IMR-90 (cell line): Measurements from ENCODE around the gene MLEC. TPM values are rescaled to one million over a fixed set of nuclear protein-coding genes. Genes with fewer than 3 reads are reported as not detected.
A peak's percentile ranks its signal among the peaks of the same experiment; 100 is the strongest.

Source experiments
- ATAC-seq: fragments of 200-7000 bp; cut with Tn5 transposase; 2 replicates; pipeline ENCODE4 v1.9.1; 2020; ENCODE audit warnings: low read depth, mild to moderate bottlenecking, moderate library complexity
- BruUV-seq: library from RNA; stranded (reverse); fragments of 400-500 nt; replicated peaks from 2 replicates; lab custom pipeline; 2021; lab: Mats Ljungman, UMichigan
- CTCF ChIA-PET: fragments of 300-600 bp; formaldehyde crosslinking; extraction: SDS; loops from one replicate; lab custom pipeline; 2021; ENCODE audit warnings: antibody characterized with exemption; lab: Yijun Ruan, JAX
- POLR2A ChIA-PET: fragments of 300-600 bp; sonication (Branson Sonifier 250); formaldehyde crosslinking; loops from one replicate; lab custom pipeline; 2022; ENCODE audit warnings: antibody characterized with exemption; ENCODE audit not compliant: unreplicated experiment; lab: Charles Lee
- DNase-seq: peaks from one replicate; pipeline ENCODE4 v3.0.0; 2013
- H2AFZ ChIP-seq: replicated peaks from 2 replicates; pipeline ENCODE3; 2013; ENCODE audit warnings: low read length, mild to moderate bottlenecking; ENCODE audit not compliant: poor library complexity
- H2AK5ac ChIP-seq: 2 replicates; pipeline ENCODE4 v1.6.1; 2013; ENCODE audit warnings: low read depth, low read length, inconsistent platforms
- H2AK9ac ChIP-seq: replicated peaks from 2 replicates; pipeline ENCODE3; 2013; ENCODE audit warnings: mild to moderate bottlenecking, low read depth, low read length, moderate library complexity; ENCODE audit not compliant: poor library complexity
- H2BK120ac ChIP-seq: 2 replicates; pipeline ENCODE4 v1.6.1; 2013; ENCODE audit warnings: low read depth, low read length, inconsistent platforms
- H2BK15ac ChIP-seq: 3 replicates; pipeline ENCODE4 v1.6.1; 2013; ENCODE audit warnings: low read depth, low read length, inconsistent platforms
- H2BK20ac ChIP-seq: 2 replicates; pipeline ENCODE4 v1.6.1; 2013; ENCODE audit warnings: low read depth, mild to moderate bottlenecking, inconsistent platforms, low read length, moderate library complexity
- H2BK5ac ChIP-seq: 2 replicates; pipeline ENCODE4 v1.6.1; 2013; ENCODE audit warnings: mild to moderate bottlenecking, low read depth, low read length, inconsistent platforms; ENCODE audit not compliant: poor library complexity, severe bottlenecking
- H3K14ac ChIP-seq: replicated peaks from 2 replicates; pipeline ENCODE4 v1.6.1; 2013; ENCODE audit warnings: low read depth, low read length, inconsistent platforms
- H3K18ac ChIP-seq: 2 replicates; pipeline ENCODE4 v1.6.1; 2013; ENCODE audit warnings: low read depth, low read length, control low read depth
- H3K23ac ChIP-seq: 2 replicates; pipeline ENCODE4 v1.6.1; 2013; ENCODE audit warnings: low read depth, low read length, inconsistent platforms
- H3K27ac ChIP-seq: 2 replicates; pipeline ENCODE4 v1.5.1; 2013; ENCODE audit warnings: mild to moderate bottlenecking, control low read depth, low read length; ENCODE audit not compliant: insufficient read depth
- H3K27me3 ChIP-seq: 2 replicates; pipeline ENCODE4 v1.6.1; 2013; ENCODE audit warnings: low read length; ENCODE audit not compliant: control insufficient read depth, insufficient read depth
- H3K36me3 ChIP-seq: 2 replicates; pipeline ENCODE4 v1.6.1; 2013; ENCODE audit warnings: low read length, mixed read lengths; ENCODE audit not compliant: control insufficient read depth, insufficient read depth
- H3K4ac ChIP-seq: 2 replicates; pipeline ENCODE4 v1.6.1; 2013; ENCODE audit warnings: low read depth, low read length, inconsistent platforms
- H3K4me1 ChIP-seq: 2 replicates; pipeline ENCODE4 v1.6.1; 2013; ENCODE audit warnings: low read length, mixed read lengths; ENCODE audit not compliant: control insufficient read depth, insufficient read depth
- H3K4me2 ChIP-seq: 2 replicates; pipeline ENCODE4 v1.6.1; 2013; ENCODE audit warnings: low read depth, mild to moderate bottlenecking, control low read depth, low read length, moderate library complexity
- H3K4me3 ChIP-seq: 2 replicates; pipeline ENCODE4 v1.5.1; 2013; ENCODE audit warnings: low read depth, mild to moderate bottlenecking, control low read depth, low read length, moderate library complexity; ENCODE audit not compliant: insufficient read depth
- H3K56ac ChIP-seq: 2 replicates; pipeline ENCODE4 v1.6.1; 2013; ENCODE audit warnings: low read length, inconsistent platforms; ENCODE audit not compliant: insufficient read depth; ENCODE audit errors: extremely low read depth
- H3K79me1 ChIP-seq, 2 experiments: 2 replicates each; pipeline ENCODE4 v1.6.1; 2013; ENCODE audit warnings: low read length in 2 of 2, inconsistent platforms in 1 of 2, low read depth in 1 of 2
- H3K9ac ChIP-seq: 2 replicates; pipeline ENCODE4 v1.6.1; 2013; ENCODE audit warnings: low read depth, low read length, control low read depth
- H3K9me1 ChIP-seq: 2 replicates; pipeline ENCODE4 v1.6.1; 2013; ENCODE audit warnings: low read length, inconsistent platforms; ENCODE audit not compliant: insufficient read depth
- H3K9me3 ChIP-seq: 2 replicates; pipeline ENCODE4 v1.6.1; 2013; ENCODE audit warnings: low read length; ENCODE audit not compliant: control insufficient read depth, insufficient read depth
- H4K20me1 ChIP-seq: 2 replicates; pipeline ENCODE4 v1.6.1; 2013; ENCODE audit warnings: low read length, inconsistent platforms; ENCODE audit not compliant: insufficient read depth
- H4K5ac ChIP-seq: 2 replicates; pipeline ENCODE4 v1.6.1; 2013; ENCODE audit warnings: mild to moderate bottlenecking, low read depth, low read length, control low read depth
- H4K8ac ChIP-seq, 2 experiments: 2 replicates each; pipeline ENCODE4 v1.6.1; 2013; ENCODE audit warnings: low read depth in 2 of 2, low read length in 2 of 2, control low read depth in 1 of 2, inconsistent platforms in 1 of 2
- H4K91ac ChIP-seq: 2 replicates; pipeline ENCODE4 v1.6.1; 2013; ENCODE audit warnings: low read depth, low read length, inconsistent platforms; ENCODE audit not compliant: insufficient read depth
- BHLHE40 ChIP-seq: fragments of 150-350 bp; IDR thresholded peaks from 2 replicates; pipeline ENCODE4 v1.6.1; 2016; ENCODE audit warnings: mild to moderate bottlenecking, low read depth, low read length
- CEBPB ChIP-seq: IDR thresholded peaks from 2 replicates; pipeline ENCODE4 v1.6.1; 2012; ENCODE audit warnings: low read depth, low read length, improper control_type of control experiment
- CHD1 ChIP-seq: IDR thresholded peaks from 2 replicates; pipeline ENCODE4 v1.6.1; 2012; ENCODE audit warnings: low read depth, low read length, improper control_type of control experiment
- CTCF ChIP-seq: conservative IDR thresholded peaks from 2 replicates; pipeline ENCODE4 v1.5.1; 2012; ENCODE audit warnings: mild to moderate bottlenecking, low read depth, low read length, improper control_type of control experiment
- ELK1 ChIP-seq: fragments of 150-350 bp; IDR thresholded peaks from 2 replicates; pipeline ENCODE4 v1.6.1; 2016; ENCODE audit warnings: low read depth, mild to moderate bottlenecking, low read length, moderate library complexity, borderline replicate concordance
- FOS ChIP-seq: fragments of 150-350 bp; IDR thresholded peaks from 2 replicates; pipeline ENCODE4 v1.6.1; 2016; ENCODE audit warnings: low read depth, low read length
- MAFK ChIP-seq: IDR thresholded peaks from 2 replicates; pipeline ENCODE4 v1.6.1; 2012; ENCODE audit warnings: low read depth, low read length, improper control_type of control experiment
- MAZ ChIP-seq: IDR thresholded peaks from 2 replicates; pipeline ENCODE4 v1.6.1; 2012; ENCODE audit warnings: low read depth, mild to moderate bottlenecking, low read length, improper control_type of control experiment, moderate library complexity, borderline replicate concordance
- MXI1 ChIP-seq: IDR thresholded peaks from 2 replicates; pipeline ENCODE4 v1.6.1; 2012; ENCODE audit warnings: low read depth, mild to moderate bottlenecking, low read length, moderate library complexity, borderline replicate concordance
- NFE2L2 ChIP-seq: fragments of 150-350 bp; IDR thresholded peaks from 2 replicates; pipeline ENCODE4 v1.6.1; 2016; ENCODE audit warnings: low read depth, mild to moderate bottlenecking, low read length
- POLR2A ChIP-seq: IDR thresholded peaks from 2 replicates; pipeline ENCODE4 v1.6.1; 2012; ENCODE audit warnings: mild to moderate bottlenecking, low read depth, low read length
- RAD21 ChIP-seq: IDR thresholded peaks from 2 replicates; pipeline ENCODE4 v1.6.1; 2012; ENCODE audit warnings: low read length, improper control_type of control experiment
- RCOR1 ChIP-seq: IDR thresholded peaks from 2 replicates; pipeline ENCODE4 v1.6.1; 2012; ENCODE audit warnings: mild to moderate bottlenecking, low read length, improper control_type of control experiment; ENCODE audit not compliant: insufficient replicate concordance
- RFX5 ChIP-seq: IDR thresholded peaks from 2 replicates; pipeline ENCODE4 v1.8.0; 2012; ENCODE audit warnings: low read depth, mild to moderate bottlenecking, low read length, moderate library complexity
- SMC3 ChIP-seq: fragments of 150-350 bp; IDR thresholded peaks from 2 replicates; pipeline ENCODE4 v1.6.1; 2016; ENCODE audit warnings: low read depth, mild to moderate bottlenecking, antibody characterized with exemption, low read length, moderate library complexity
- USF2 ChIP-seq: fragments of 150-350 bp; IDR thresholded peaks from 2 replicates; pipeline ENCODE4 v1.6.1; 2017; ENCODE audit warnings: mild to moderate bottlenecking, antibody characterized with exemption, low read length, low read depth
- WGBS, 2 experiments: methylation state at CpG; one replicate each; pipeline versions ENCODE4 v1.1.5 to v1.1.7; 2013; ENCODE audit warnings: missing lambda C conversion rate in 2 of 2; ENCODE audit not compliant: insufficient read length in 1 of 2; ENCODE audit errors: extremely low coverage in 2 of 2; 5-methylcytosine and 5-hydroxymethylcytosine counted together
- dilution Hi-C: fragments of 300-500 bp; cut with HindIII; formaldehyde crosslinking; loops from one replicate; pipeline ENCODE4 v1.14.3; 2018; ENCODE audit warnings: low sequenced_read_pairs; ENCODE audit not compliant: unreplicated experiment
- in situ Hi-C: fragments of 300-500 bp; cut with MboI; formaldehyde crosslinking; loops from 3 replicates; pipeline ENCODE4 v1.14.3; 2019; ENCODE audit warnings: low sequenced_read_pairs, inconsistent platforms, mixed read lengths
- intact Hi-C: fragments of 100-400 bp; cut with micrococcal nuclease; formaldehyde crosslinking; loops from 2 replicates; pipeline ENCODE4 v1.10.0; 2022
- polyA plus RNA-seq, 3 experiments: library from polyadenylated mRNA; depleted of rRNA; stranded (reverse); fragments of >200 nt; gene quantifications; 2 replicates each; pipeline ENCODE4 v1.2.3, GENCODE V29; 2012; ENCODE audit warnings: low replicate concordance in 1 of 3
- total RNA-seq: library from RNA; depleted of rRNA; stranded (reverse); fragments of >200 nt; gene quantifications from 2 replicates; pipeline ENCODE4 v1.2.3, GENCODE V29; 2012

MLEC gene
- total and polyA plus RNA-seq, 2 of the 4 experiments (the other 2 are of a cell fraction) = 44.1 to 137 TPM

GRCh38 chr12:120711411-120711810 lies 24.5 kb downstream of the MLEC start:
- Histone ChIP-seq H3K14ac (peak overlapping the region; percentile 77), H4K91ac (no peak overlapping the region), H3K4ac (peak overlapping the region; percentile 51), H4K20me1 (peaks cover 5% of the 10 kb centered on the region; the same call in 1 of the 2 replicates), H2BK20ac (no peak overlapping the region), H3K4me3 (peak overlapping the region; percentile 93), H4K8ac (peak overlapping the region in 1 of 2 experiments; percentile 26; a peak in 1 of 4 replicates), H2BK5ac (no peak overlapping the region), H3K27me3 (no peaks in the 10 kb centered on the region), H3K9ac (peak overlapping the region; percentile 76; the same call in 1 of the 2 replicates), H4K5ac (no peak overlapping the region), H3K9me1 (peaks cover 10% of the 10 kb centered on the region), H3K27ac (no peak overlapping the region), H3K79me1 (peaks cover 25 to 37% of the 10 kb centered on the region in 2 experiments), H3K36me3 (peaks cover 13% of the 10 kb centered on the region), H3K23ac (peak overlapping the region; percentile 99), H2AK9ac (peak overlapping the region; percentile 96), H2BK120ac (no peak overlapping the region), H2BK15ac (no peak overlapping the region), H2AK5ac (no peak overlapping the region; the same call in 1 of the 2 replicates), H3K9me3 (no peaks in the 10 kb centered on the region), H2AFZ (peak overlapping the region; percentile 60), H3K18ac (no peak overlapping the region), H3K4me1 (peaks cover 3% of the 10 kb centered on the region), H3K4me2 (peak overlapping the region; percentile 88), H3K56ac (no peak overlapping the region)
- POLR2A ChIA-PET = no interaction called here
- in situ Hi-C loops (loop anchor here (5.0 kb wide), 1 partner anchor 129 kb away; the partner anchor contains the start of gene POP5), dilution Hi-C loops (no loop called here), intact Hi-C loops (loop anchor here (2.0 to 5.0 kb wide), 3 partner anchors 23 to 384 kb away; partner anchors contain the start of gene PLA2G1B)
- no peak for TF ChIP-seq RCOR1
- no peak for TF ChIP-seq MAFK
- no peak for TF ChIP-seq CTCF
- no peak for TF ChIP-seq FOS
- TF ChIP-seq CHD1 = no peak
- TF ChIP-seq POLR2A = no peak
- no peak for TF ChIP-seq MAZ
- no peak for TF ChIP-seq BHLHE40
- no peak for TF ChIP-seq CEBPB
- TF ChIP-seq ELK1 = no peak
- no peak for TF ChIP-seq NFE2L2
- no peak for TF ChIP-seq RAD21
- TF ChIP-seq RFX5 = no peak
- TF ChIP-seq MXI1 = no peak
- TF ChIP-seq SMC3 = no peak
- TF ChIP-seq USF2 = no peak
- DNase-seq (no peak), ATAC-seq (no peak)
- no TSS peak for BruUV-seq
- 13% methylated on average over 2 of the region's 6 CpGs; no CpG with 5 or more reads in 1 of the 2 experiments for WGBS, 2 experiments
- CTCF ChIA-PET = interaction anchor here (1.4 to 2.4 kb wide), 2 partner anchors 62 to 64 kb away, joined by 4 to 10 read pairs; no protein-coding TSS in a partner anchor
